H1 (cell line): ENCODE data around the gene ADAMTS6. TPM values are rescaled to one million over a fixed set of nuclear protein-coding genes. Genes with fewer than 3 reads are reported as not detected.

Source experiments
- POLR2AphosphoS5 ChIP-seq: IDR thresholded peaks from 2 replicates; pipeline ENCODE4 v1.6.1; 2011; ENCODE audit warnings: low read depth, low read length
- RXRA ChIP-seq: IDR thresholded peaks from 2 replicates; pipeline ENCODE4 v1.6.1; 2011; ENCODE audit warnings: low read depth, mild to moderate bottlenecking, low read length, moderate library complexity; ENCODE audit not compliant: insufficient read depth
- polyA plus RNA-seq, 7 experiments: library from polyadenylated mRNA; depleted of rRNA in 3 of 7; stranded (reverse) in 5 of 7; unstranded in 2 of 7; fragments of >200 nt in 5 of 7; fragments of 200-250 nt in 2 of 7; gene quantifications; 1 replicate in 5 of 7; 2 replicates in 1 of 7; 4 replicates in 1 of 7; pipeline versions ENCODE4 v1.2.1 to v1.2.3, GENCODE V29; 2011 to 2013; ENCODE audit warnings: missing spikeins in 2 of 7, mixed read lengths in 2 of 7
- total RNA-seq: library from RNA; stranded (reverse); fragmentation: NEBNext Ultra II Directional; extraction: Animal tissue kit (Norgen Biotek cat#: 25700); gene quantifications from 2 replicates; pipeline ENCODE4 v1.2.1, GENCODE V29; 2021

ADAMTS6 gene
- total and polyA plus RNA-seq, 2 of the 8 experiments (the other 6 are each of a cell fraction or from before 2014, with no cell fraction given), result 0.74 to 2.4 TPM

DNA sequence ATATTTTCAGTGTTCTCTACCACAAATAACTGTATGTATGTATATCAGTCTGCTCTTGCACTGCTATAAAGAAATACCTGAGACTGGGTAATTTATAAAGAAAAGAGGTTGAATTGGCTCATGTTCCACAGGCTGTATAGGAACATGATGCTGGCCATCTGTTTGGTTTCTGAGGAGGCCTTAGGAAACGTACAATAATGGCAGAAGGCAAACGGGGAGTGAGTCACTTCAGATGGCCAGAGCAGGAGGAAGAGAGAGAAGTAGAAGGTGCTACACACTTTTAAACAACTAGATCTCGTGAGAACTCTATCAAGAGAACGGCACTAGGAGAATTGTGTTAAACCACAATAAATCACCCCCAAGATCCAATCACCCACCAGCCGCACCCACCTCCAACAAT, 121.7 kb downstream of the ADAMTS6 start (continued):
- TF ChIP-seq POLR2AphosphoS5, result no peak
- no peak for TF ChIP-seq RXRA
